Measurements from ENCODE around the gene VWA5B1. TPM values are rescaled to one million over a fixed set of nuclear protein-coding genes. Genes with fewer than 3 reads are reported as not detected.
A peak's percentile ranks its signal among the peaks of the same experiment; 100 is the strongest.

VWA5B1 gene
- total and polyA plus RNA-seq, 2 of the 8 experiments (the other 6 are each of a cell fraction or from before 2014, with no cell fraction given), result 0.54 to 2.3 TPM

DNA sequence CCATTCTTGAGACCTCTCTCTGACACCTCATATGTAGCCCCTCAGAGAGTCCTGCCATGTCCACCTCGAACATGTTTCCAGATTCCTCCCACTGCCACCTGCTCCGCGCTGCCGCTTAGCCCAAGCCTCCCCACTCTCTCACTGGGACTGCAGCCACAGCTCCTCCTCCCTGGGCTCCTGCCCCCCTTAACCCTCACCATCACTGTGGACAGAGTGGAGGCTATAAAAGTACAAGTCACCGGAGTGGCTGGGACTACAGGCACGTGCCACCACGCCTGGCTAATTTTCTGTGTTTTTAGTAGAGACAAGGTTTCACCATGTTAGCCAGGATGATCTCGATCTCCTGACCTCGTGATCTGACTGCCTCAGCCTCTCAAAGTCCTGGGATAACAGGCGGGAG is 77.0 kb downstream of the VWA5B1 start:
- FAIRE-seq (no peak), DNase-seq (ENCODE audit: low read depth in 1 of 2, low spot score in 2 of 2) (no peak)
- H3K79me1 ChIP-seq (ENCODE audit: low read depth, low read length), result no peaks in the 10 kb centered on the region
- H4K8ac ChIP-seq (ENCODE audit: extremely low read depth, insufficient read depth, low read length), result no peak overlapping the region
- H3K18ac ChIP-seq (ENCODE audit: extremely low read depth, low read length), result no peak overlapping the region
- H3K23me2 ChIP-seq (ENCODE audit: low read depth, low read length), result peaks cover 9% of the 10 kb centered on the region; the same call in 1 of the 2 replicates
- no peak overlapping the region for H2BK5ac ChIP-seq (ENCODE audit: low read depth, low read length)
- no peak overlapping the region for H4K5ac ChIP-seq (ENCODE audit: insufficient read length, low read depth, low read length)
- WGBS, 2 experiments (ENCODE audit: extremely low coverage in 1 of 2, insufficient coverage in 1 of 2, insufficient read length in 1 of 2, insufficient replicate concordance in 2 of 2, low coverage in 1 of 2, low lambda C conversion rate in 2 of 2, missing lambda C conversion rate in 1 of 2), result 69% methylated on average over 6 of the region's 10 CpGs; no CpG with 5 or more reads in 1 of the 2 experiments
- H2BK20ac ChIP-seq (ENCODE audit: low read length), result no peak overlapping the region
- TF ChIP-seq RAD21 (IDR thresholded peaks at IDR 0.05 in 1 of 2, conservative IDR thresholded peaks at IDR 0.05 in 1 of 2; ENCODE audit: low read depth in 2 of 2, low read length in 2 of 2), result no peak
- no peak for TF ChIP-seq CBX8 (IDR thresholded peaks at IDR 0.05; ENCODE audit: borderline replicate concordance, low read depth, low read length)
- TF ChIP-seq, protein P1, sequence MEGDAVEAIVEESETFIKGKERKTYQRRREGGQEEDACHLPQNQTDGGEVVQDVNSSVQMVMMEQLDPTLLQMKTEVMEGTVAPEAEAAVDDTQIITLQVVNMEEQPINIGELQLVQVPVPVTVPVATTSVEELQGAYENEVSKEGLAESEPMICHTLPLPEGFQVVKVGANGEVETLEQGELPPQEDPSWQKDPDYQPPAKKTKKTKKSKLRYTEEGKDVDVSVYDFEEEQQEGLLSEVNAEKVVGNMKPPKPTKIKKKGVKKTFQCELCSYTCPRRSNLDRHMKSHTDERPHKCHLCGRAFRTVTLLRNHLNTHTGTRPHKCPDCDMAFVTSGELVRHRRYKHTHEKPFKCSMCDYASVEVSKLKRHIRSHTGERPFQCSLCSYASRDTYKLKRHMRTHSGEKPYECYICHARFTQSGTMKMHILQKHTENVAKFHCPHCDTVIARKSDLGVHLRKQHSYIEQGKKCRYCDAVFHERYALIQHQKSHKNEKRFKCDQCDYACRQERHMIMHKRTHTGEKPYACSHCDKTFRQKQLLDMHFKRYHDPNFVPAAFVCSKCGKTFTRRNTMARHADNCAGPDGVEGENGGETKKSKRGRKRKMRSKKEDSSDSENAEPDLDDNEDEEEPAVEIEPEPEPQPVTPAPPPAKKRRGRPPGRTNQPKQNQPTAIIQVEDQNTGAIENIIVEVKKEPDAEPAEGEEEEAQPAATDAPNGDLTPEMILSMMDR (IDR thresholded peaks at IDR 0.05; ENCODE audit: control extremely low read depth in 1 of 3, insufficient read depth in 1 of 3, low read depth in 1 of 3, low read length in 3 of 3), result no peak
- H3K4me3 ChIP-seq (ENCODE audit: extremely low read depth in 1 of 4, insufficient read depth in 2 of 4, low read depth in 3 of 4, low read length in 4 of 4), result no peak overlapping the region
- H3K9ac ChIP-seq (replicated peaks in 1 of 4; ENCODE audit: extremely low read depth in 1 of 4, low read depth in 3 of 4, low read length in 3 of 4), result no peak overlapping the region
- H3K4ac ChIP-seq (replicated peaks; ENCODE audit: insufficient read length, low read depth, low read length), result no peak overlapping the region
- H3K23ac ChIP-seq (ENCODE audit: insufficient read length), result no peak overlapping the region
- no peak overlapping the region for H3K56ac ChIP-seq (replicated peaks; ENCODE audit: insufficient read length, low read depth, low read length)
- CTCF ChIA-PET (ENCODE audit: partially characterized antibody), result interaction anchor here (1.0 to 3.4 kb wide), 14 partner anchors 9 to 215 kb away, joined by 3 to 25 read pairs (median 4); no protein-coding TSS in a partner anchor
- H3K9me3 ChIP-seq (ENCODE audit: insufficient read depth in 2 of 2, low read depth in 1 of 2, low read length in 1 of 2), result no peaks in the 10 kb centered on the region
- no peak overlapping the region for H2BK15ac ChIP-seq (ENCODE audit: low read length)
- peaks cover 0 to 2% of the 10 kb centered on the region in 2 experiments for H4K20me1 ChIP-seq (replicated peaks in 1 of 2; ENCODE audit: control insufficient read depth in 1 of 2, insufficient read depth in 2 of 2, low read length in 2 of 2)
- no peak overlapping the region for H2BK12ac ChIP-seq (ENCODE audit: low read depth, low read length)
- no peak overlapping the region for H4K91ac ChIP-seq (replicated peaks; ENCODE audit: insufficient read length, low read length)
- H3K36me3 ChIP-seq (ENCODE audit: control insufficient read depth in 2 of 4, insufficient read depth in 4 of 4, low read length in 3 of 4), result no peaks in the 10 kb centered on the region
- H3K27ac ChIP-seq (ENCODE audit: low read depth, low read length), result no peak overlapping the region
- no peak overlapping the region for H2AFZ ChIP-seq (ENCODE audit: low read length)
- H3K14ac ChIP-seq (ENCODE audit: insufficient read length), result no peak overlapping the region
- no peak overlapping the region for H2BK120ac ChIP-seq (replicated peaks; ENCODE audit: low read depth, low read length)
- no peak overlapping the region for H2AK5ac ChIP-seq (ENCODE audit: low read depth, low read length)
- peaks cover 0 to 13% (median 5%) of the 10 kb centered on the region in 4 experiments; a peak in 5 of 7 replicates for H3K4me1 ChIP-seq (replicated peaks in 1 of 4; ENCODE audit: control insufficient read depth in 3 of 4, insufficient read depth in 4 of 4, low read length in 3 of 4)
- peak overlapping the region in 1 of 2 experiments; percentile 82; a peak in 1 of 4 replicates for H3K4me2 ChIP-seq (ENCODE audit: insufficient read depth in 1 of 2, low read depth in 2 of 2, low read length in 2 of 2)
- POLR2A ChIA-PET (ENCODE audit: partially characterized antibody), result interaction anchor here (1.1 kb wide), 1 partner anchor 63 kb away, joined by 3 read pairs; no protein-coding TSS in a partner anchor
- H3K79me2 ChIP-seq (ENCODE audit: control insufficient read depth in 1 of 2, insufficient read depth in 2 of 2, low read length in 2 of 2), result no peaks in the 10 kb centered on the region
- peaks cover 20 to 69% (median 50%) of the 10 kb centered on the region in 4 experiments for H3K27me3 ChIP-seq (replicated peaks in 1 of 4; ENCODE audit: control insufficient read depth in 3 of 4, extremely low read depth in 1 of 4, insufficient read depth in 3 of 4, low read length in 3 of 4)

Measured in H1 (cell line).